CD14-positive monocyte (primary cell): ENCODE data around the gene DNAJC5. TPM values are rescaled to one million over a fixed set of nuclear protein-coding genes. Genes with fewer than 3 reads are reported as not detected.
A peak's percentile ranks its signal among the peaks of the same experiment; 100 is the strongest.

ENCODE experiments used
- DNase-seq, 3 donors: peaks; one replicate each; pipeline ENCODE4 v3.0.0-alpha.2; 2011 to 2022
- H2AFZ ChIP-seq: 2 replicates; pipeline ENCODE4 v1.6.0; 2012; ENCODE audit warnings: mild to moderate bottlenecking, low read depth, low read length, inconsistent platforms; ENCODE audit not compliant: insufficient read depth, poor library complexity, severe bottlenecking
- H3K27ac ChIP-seq, 2 donors: 1 replicate in 1 of 2; 2 replicates in 1 of 2; pipeline ENCODE4 v1.5.1; 2012 to 2013; ENCODE audit warnings: low read length in 2 of 2, control low read depth in 1 of 2, inconsistent platforms in 1 of 2, low read depth in 1 of 2, mild to moderate bottlenecking in 1 of 2
- H3K27me3 ChIP-seq, 2 donors: one replicate each; pipeline versions ENCODE4 v1.6.0 to v1.6.1; 2011 to 2013; ENCODE audit warnings: low read length in 2 of 2; ENCODE audit not compliant: control insufficient read depth in 2 of 2, insufficient read depth in 2 of 2
- H3K36me3 ChIP-seq, 2 donors: replicated peaks in 1 of 2; 1 replicate in 1 of 2; 2 replicates in 1 of 2; pipeline versions ENCODE4 v1.5.1 to v1.6.1; 2012 to 2013; ENCODE audit warnings: low read length in 2 of 2, control low read depth in 1 of 2, inconsistent platforms in 1 of 2, mild to moderate bottlenecking in 1 of 2; ENCODE audit not compliant: insufficient read depth in 2 of 2, control insufficient read depth in 1 of 2
- H3K4me1 ChIP-seq, 2 donors: 1 replicate in 1 of 2; 2 replicates in 1 of 2; pipeline versions ENCODE4 v1.5.1 to v1.6.1; 2012 to 2013; ENCODE audit warnings: low read length in 2 of 2, control low read depth in 1 of 2, inconsistent platforms in 1 of 2, mild to moderate bottlenecking in 1 of 2, moderate library complexity in 1 of 2; ENCODE audit not compliant: insufficient read depth in 2 of 2, control insufficient read depth in 1 of 2
- H3K4me2 ChIP-seq: replicated peaks from 2 replicates; pipeline ENCODE3; 2012; ENCODE audit warnings: low read length, moderate library complexity, mild to moderate bottlenecking; ENCODE audit not compliant: poor library complexity, severe bottlenecking; ENCODE audit errors: extremely low read depth
- H3K4me3 ChIP-seq, 3 experiments: fragments of 200-600 bp in 1 of 3; sonication (generic) in 1 of 3; replicated peaks in 1 of 3; 1 replicate in 2 of 3; 2 replicates in 1 of 3; pipeline ENCODE4 v1.5.1; 2011 to 2013; ENCODE audit warnings: low read length in 3 of 3, mild to moderate bottlenecking in 3 of 3, control low read depth in 2 of 3, low read depth in 2 of 3, inconsistent platforms in 1 of 3, moderate library complexity in 1 of 3
- H3K79me2 ChIP-seq: 2 replicates; pipeline ENCODE4 v1.6.0; 2012; ENCODE audit warnings: mild to moderate bottlenecking, control low read depth, inconsistent platforms, low read length, moderate library complexity; ENCODE audit not compliant: insufficient read depth
- H3K9ac ChIP-seq: 2 replicates; pipeline ENCODE4 v1.6.0; 2017; ENCODE audit warnings: low read length, mild to moderate bottlenecking; ENCODE audit not compliant: insufficient read depth, poor library complexity, severe bottlenecking
- H3K9me3 ChIP-seq, 2 donors: replicated peaks in 1 of 2; 1 replicate in 1 of 2; 2 replicates in 1 of 2; pipeline versions ENCODE4 v1.5.1 to v1.6.1; 2012 to 2013; ENCODE audit warnings: low read length in 2 of 2, control low read depth in 1 of 2; ENCODE audit not compliant: control insufficient read depth in 1 of 2, insufficient read depth in 1 of 2
- H4K20me1 ChIP-seq: 2 replicates; pipeline ENCODE4 v1.6.0; 2012; ENCODE audit warnings: mild to moderate bottlenecking, low read length, control low read depth, moderate library complexity; ENCODE audit not compliant: insufficient read depth
- H3K27ac Mint-ChIP-seq, 7 donors: one replicate each; pipeline ENCODE4 v1.8.0; 2020; ENCODE audit warnings: mild to moderate bottlenecking in 7 of 7, mixed read lengths in 7 of 7, moderate library complexity in 6 of 7, inconsistent platforms in 2 of 7
- H3K27me3 Mint-ChIP-seq, 3 donors: one replicate each; pipeline ENCODE4 v1.8.0; 2021 to 2022; ENCODE audit warnings: low read depth in 3 of 3, mild to moderate bottlenecking in 3 of 3, mixed read lengths in 3 of 3, moderate library complexity in 3 of 3, inconsistent platforms in 1 of 3
- H3K36me3 Mint-ChIP-seq, 2 donors: one replicate each; pipeline ENCODE4 v1.8.0; 2020; ENCODE audit warnings: mixed read lengths in 2 of 2, inconsistent platforms in 1 of 2, mild to moderate bottlenecking in 1 of 2
- H3K4me1 Mint-ChIP-seq: one replicate; pipeline ENCODE4 v1.8.0; 2020; ENCODE audit warnings: mild to moderate bottlenecking, mixed read lengths
- H3K4me3 Mint-ChIP-seq, 2 donors: one replicate each; pipeline ENCODE4 v1.8.0; 2020; ENCODE audit warnings: mild to moderate bottlenecking in 2 of 2, mixed read lengths in 2 of 2, moderate library complexity in 1 of 2
- H3K9me3 Mint-ChIP-seq, 7 donors: one replicate each; pipeline ENCODE4 v1.8.0; 2020 to 2022; ENCODE audit warnings: mixed read lengths in 7 of 7, mild to moderate bottlenecking in 6 of 7, moderate library complexity in 6 of 7, inconsistent platforms in 2 of 7
- CTCF ChIP-seq: fragments of 200-600 bp; IDR thresholded peaks from one replicate; pipeline ENCODE4 v1.8.0; 2022; ENCODE audit warnings: antibody characterized with exemption, mild to moderate bottlenecking
- WGBS: methylation state at CpG from one replicate; pipeline ENCODE4 v1.1.5; 2013; ENCODE audit warnings: missing lambda C conversion rate; ENCODE audit not compliant: insufficient coverage; 5-methylcytosine and 5-hydroxymethylcytosine counted together
- intact Hi-C, 2 donors: fragments of 100-400 bp; cut with micrococcal nuclease; formaldehyde crosslinking; loops; one replicate each; pipeline versions ENCODE4 v1.15.0 to v1.15.1; 2023
- polyA plus RNA-seq, 3 donors: library from polyadenylated mRNA; depleted of rRNA in 1 of 3; unstranded in 2 of 3; stranded (reverse) in 1 of 3; fragments of 300-500 nt in 2 of 3; fragments of >200 nt in 1 of 3; fragmentation: Illumina TruSeq in 2 of 3; gene quantifications; 1 replicate in 2 of 3; 2 replicates in 1 of 3; pipeline ENCODE4 v1.2.3, GENCODE V29; 2012 to 2021

The DNAJC5 gene
- polyA plus RNA-seq, 3 donors: 5.9 to 44.4 (median 7.4) TPM

GRCh38 chr20:63890201-63890576 is 4.7 kb upstream of the DNAJC5 start:
- 32% methylated on average over 4 of the region's 7 CpGs for WGBS
- Histone ChIP-seq H2AFZ (no peak overlapping the region), H3K9ac (no peak overlapping the region), H3K36me3 (peaks cover 61 to 75% of the 10 kb centered on the region in 2 donors), H4K20me1 (peaks cover 96% of the 10 kb centered on the region), H3K9me3 (no peaks in the 10 kb centered on the region), H3K27me3 (no peaks in the 10 kb centered on the region), H3K4me1 (peaks cover 28 to 36% of the 10 kb centered on the region in 2 donors), H3K4me3 (no peak overlapping the region), H3K4me2 (no peak overlapping the region), H3K27ac (peak overlapping the region; percentile 55 to 56), H3K79me2 (peaks cover 42% of the 10 kb centered on the region)
- Mint-ChIP-seq H3K4me3 (peak overlapping the region in 1 of 2 donors; percentile 13), H3K27ac (peak overlapping the region; percentile 69 to 91 (median 78)), H3K36me3 (peaks cover 61 to 76% of the 10 kb centered on the region in 2 donors), H3K4me1 (peaks cover 26% of the 10 kb centered on the region), H3K9me3 (no peaks in the 10 kb centered on the region), H3K27me3 (no peaks in the 10 kb centered on the region)
- DNase-seq: peak in 1 of 3 donors; percentile 55
- TF ChIP-seq CTCF: no peak
- intact Hi-C loops: loop anchor here in 1 of 2 donors (10.0 kb wide), 1 partner anchor 325 kb away; no protein-coding TSS in a partner anchor

- Histone ChIP-seq H3K27me3 (no peaks in the 10 kb centered on the region), H3K4me1 (peaks cover 28 to 36% of the 10 kb centered on the region in 2 donors), H3K79me2 (peaks cover 40% of the 10 kb centered on the region), H4K20me1 (peaks cover 92% of the 10 kb centered on the region), H3K4me2 (no peak overlapping the region), H3K36me3 (peaks cover 56 to 71% of the 10 kb centered on the region in 2 donors), H2AFZ (no peak overlapping the region), H3K9me3 (no peaks in the 10 kb centered on the region), H3K4me3 (no peak overlapping the region), H3K9ac (no peak overlapping the region), H3K27ac (peak overlapping the region in 1 of 2 donors; percentile 56)
- TF ChIP-seq CTCF: no peak
- no peak for DNase-seq
- Mint-ChIP-seq H3K4me1 (peaks cover 26% of the 10 kb centered on the region), H3K36me3 (peaks cover 56 to 72% of the 10 kb centered on the region in 2 donors), H3K4me3 (no peak overlapping the region), H3K9me3 (no peaks in the 10 kb centered on the region), H3K27ac (no peak overlapping the region), H3K27me3 (no peaks in the 10 kb centered on the region)
- WGBS: 20% methylated on average over 1 of the region's 7 CpGs
- intact Hi-C loops: loop anchor here in 1 of 2 donors (10.0 kb wide), 1 partner anchor 326 kb away; no protein-coding TSS in a partner anchor
Observed at GRCh38 chr20:63890616-63891015, 4.3 kb upstream of the DNAJC5 start.
